HEK293 (cell line): ENCODE results near the gene ERBB2.
A peak's percentile ranks its signal among the peaks of the same experiment; 100 is the strongest.
"Not testable (repeated sequence)": the region's sequence is repeated elsewhere in the genome, so short reads cannot be mapped to it uniquely, and the experiment has no call there.

Experiments
- CTCF ChIA-PET: fragments of 350-600 bp; formaldehyde crosslinking; extraction: SDS; loops from one replicate; lab custom pipeline; 2021; ENCODE audit warnings: antibody characterized with exemption; lab: Yijun Ruan, JAX
- POLR2A ChIA-PET: fragments of 300-600 bp; formaldehyde crosslinking; extraction: SDS; loops from one replicate; lab custom pipeline; 2020; ENCODE audit warnings: antibody characterized with exemption, inconsistent platforms; lab: Yijun Ruan, JAX
- H3K27ac ChIP-seq: fragments of 200-500 bp; sonication (Bioruptor generic); 2 replicates; pipeline ENCODE4 v1.5.1; 2014; ENCODE audit warnings: low read depth, low read length, control low read depth, inconsistent platforms; ENCODE audit errors: extremely low read depth
- H3K36me3 ChIP-seq, 2 experiments: fragments of 200-500 bp in 1 of 2; sonication (Bioruptor generic) in 1 of 2; 1 replicate in 1 of 2; 2 replicates in 1 of 2; pipeline ENCODE4 v1.5.1; 2014 to 2017; ENCODE audit warnings: inconsistent platforms in 2 of 2, low read length in 2 of 2; ENCODE audit not compliant: control insufficient read depth in 2 of 2, insufficient read depth in 1 of 2
- H3K4me1 ChIP-seq: fragments of 200-500 bp; sonication (Bioruptor generic); 2 replicates; pipeline ENCODE4 v1.5.1; 2014; ENCODE audit warnings: mild to moderate bottlenecking, low read length, inconsistent platforms; ENCODE audit not compliant: control insufficient read depth, insufficient read depth
- H3K4me3 ChIP-seq: 2 replicates; pipeline ENCODE4 v1.5.1; 2011; ENCODE audit warnings: low read depth, mild to moderate bottlenecking, control low read depth, low read length, moderate library complexity
- H3K9me3 ChIP-seq: fragments of 200-500 bp; sonication (Bioruptor generic); 2 replicates; pipeline ENCODE4 v1.5.1; 2014; ENCODE audit warnings: low read depth, low read length, inconsistent platforms; ENCODE audit not compliant: control insufficient read depth, insufficient read depth
- BCL11A ChIP-seq: fragments of 450-650 bp; formaldehyde crosslinking; IDR thresholded peaks from 2 replicates; pipeline ENCODE4 v1.5.1; 2016; ENCODE audit warnings: low read depth, missing biosample characterization, missing genetic modification characterization
- KLF1 ChIP-seq: fragments of 450-650 bp; formaldehyde crosslinking; IDR thresholded peaks from 2 replicates; pipeline ENCODE4 v1.5.1; 2016; ENCODE audit warnings: missing biosample characterization, missing genetic modification characterization
- ZBTB20 ChIP-seq: fragments of 450-650 bp; formaldehyde crosslinking; IDR thresholded peaks from 2 replicates; pipeline ENCODE4 v1.5.1; 2016; ENCODE audit warnings: missing biosample characterization, missing genetic modification characterization
- ZBTB21 ChIP-seq: fragments of 450-650 bp; formaldehyde crosslinking; IDR thresholded peaks from 2 replicates; pipeline ENCODE4 v1.5.1; 2017; ENCODE audit warnings: missing biosample characterization, missing genetic modification characterization
- ZIC2 ChIP-seq: fragments of 450-650 bp; formaldehyde crosslinking; IDR thresholded peaks from 2 replicates; pipeline ENCODE4 v1.5.1; 2016; ENCODE audit warnings: missing biosample characterization, missing genetic modification characterization
- ZNF121 ChIP-seq: fragments of 450-650 bp; formaldehyde crosslinking; IDR thresholded peaks from 2 replicates; pipeline ENCODE4 v1.5.1; 2016; ENCODE audit warnings: missing biosample characterization, missing genetic modification characterization
- ZNF138 ChIP-seq: fragments of 450-650 bp; formaldehyde crosslinking; IDR thresholded peaks from 2 replicates; pipeline ENCODE4 v1.5.1; 2016; ENCODE audit warnings: missing biosample characterization, missing genetic modification characterization, borderline replicate concordance
- ZNF157 ChIP-seq: fragments of 450-650 bp; formaldehyde crosslinking; IDR thresholded peaks from 2 replicates; pipeline ENCODE4 v1.5.1; 2016; ENCODE audit warnings: missing biosample characterization, missing genetic modification characterization
- ZNF174 ChIP-seq: fragments of 450-650 bp; formaldehyde crosslinking; IDR thresholded peaks from 2 replicates; pipeline ENCODE4 v1.5.0; 2017; ENCODE audit warnings: missing biosample characterization, mild to moderate bottlenecking, missing genetic modification characterization
- ZNF175 ChIP-seq: fragments of 450-650 bp; formaldehyde crosslinking; IDR thresholded peaks from 2 replicates; pipeline ENCODE4 v1.5.1; 2016; ENCODE audit warnings: missing biosample characterization, missing genetic modification characterization
- ZNF311 ChIP-seq: fragments of 450-650 bp; formaldehyde crosslinking; IDR thresholded peaks from 2 replicates; pipeline ENCODE4 v1.5.1; 2017; ENCODE audit warnings: missing biosample characterization, missing genetic modification characterization, borderline replicate concordance
- ZNF404 ChIP-seq: fragments of 450-650 bp; formaldehyde crosslinking; IDR thresholded peaks from 2 replicates; pipeline ENCODE4 v1.5.1; 2017; ENCODE audit warnings: missing biosample characterization, missing genetic modification characterization
- ZNF530 ChIP-seq: fragments of 450-650 bp; formaldehyde crosslinking; IDR thresholded peaks from 2 replicates; pipeline ENCODE4 v1.5.1; 2016; ENCODE audit warnings: low read depth, missing biosample characterization, missing genetic modification characterization
- ZNF596 ChIP-seq: fragments of 450-650 bp; IDR thresholded peaks from 2 replicates; pipeline ENCODE4 v1.5.0; 2018; ENCODE audit warnings: missing biosample characterization, mild to moderate bottlenecking, missing genetic modification characterization, moderate library complexity
- ZNF600 ChIP-seq: fragments of 450-650 bp; formaldehyde crosslinking; IDR thresholded peaks from 2 replicates; pipeline ENCODE4 v1.5.1; 2016; ENCODE audit warnings: missing biosample characterization, missing genetic modification characterization
- ZNF621 ChIP-seq: fragments of 450-650 bp; formaldehyde crosslinking; IDR thresholded peaks from 2 replicates; pipeline ENCODE4 v1.5.1; 2017; ENCODE audit warnings: missing biosample characterization, missing genetic modification characterization
- ZNF626 ChIP-seq: fragments of 450-650 bp; sonication (Bioruptor Pico); formaldehyde crosslinking; IDR thresholded peaks from 2 replicates; pipeline ENCODE4 v1.5.1; 2018; ENCODE audit warnings: missing biosample characterization, missing genetic modification characterization, inconsistent platforms
- ZNF664 ChIP-seq: fragments of 450-650 bp; formaldehyde crosslinking; IDR thresholded peaks from 2 replicates; pipeline ENCODE4 v1.5.1; 2016; ENCODE audit warnings: missing biosample characterization, missing genetic modification characterization
- ZNF791 ChIP-seq: fragments of 450-650 bp; formaldehyde crosslinking; IDR thresholded peaks from 2 replicates; pipeline ENCODE4 v1.5.1; 2016; ENCODE audit warnings: missing biosample characterization, missing genetic modification characterization
- TF ChIP-seq, protein P1 (sequence below): fragments of 450-650 bp; formaldehyde crosslinking; IDR thresholded peaks from 2 replicates; pipeline ENCODE4 v1.5.1; 2016; ENCODE audit warnings: missing biosample characterization, missing genetic modification characterization
- TF ChIP-seq, protein P2 (sequence below): fragments of 450-650 bp; formaldehyde crosslinking; IDR thresholded peaks from 2 replicates; pipeline ENCODE4 v1.5.1; 2016; ENCODE audit warnings: missing biosample characterization, missing genetic modification characterization, borderline replicate concordance
- TF ChIP-seq, protein P3 (sequence below): fragments of 450-650 bp; formaldehyde crosslinking; IDR thresholded peaks from 2 replicates; pipeline ENCODE4 v1.5.1; 2016; ENCODE audit warnings: missing biosample characterization, missing genetic modification characterization

The ERBB2 gene

GRCh38 chr17:39724731-39725130, 24.9 kb downstream of the ERBB2 start:
- Histone ChIP-seq H3K4me3 (no peak overlapping the region), H3K4me1 (0 out of 2 replicates have a peak, but pooled peaks cover 1% of the 10 kb centered on the region), H3K36me3 (peaks cover 8 to 71% of the 10 kb centered on the region in 2 experiments; a peak in 2 of 3 replicates), H3K27ac (no peak overlapping the region), H3K9me3 (no peaks in the 10 kb centered on the region)
- ChIA-PET CTCF (interaction anchor here (1.8 kb wide), 1 partner anchor 103 kb away, joined by 4 read pairs; no protein-coding TSS in a partner anchor), POLR2A (interaction anchor here (0.5 to 1.8 kb wide), 3 partner anchors 24 to 85 kb away, joined by 3 to 8 read pairs (median 7); partner anchors contain the start of gene ERBB2)
- TF ChIP-seq ZNF596 (no peak), ZNF664 (tag by site-specific recombination) (no peak), ZNF174 (no peak), ZNF404 (tag by site-specific recombination) (no peak), ZNF157 (no peak), ZBTB21 (no peak), ZNF175 (no peak), ZNF791 (tag by site-specific recombination) (no peak), ZBTB20 (tag by site-specific recombination) (no peak), BCL11A (tag by site-specific recombination) (no peak), ZNF530 (tag by site-specific recombination) (no peak), ZNF626 (tag by site-specific recombination) (no peak), ZNF138 (tag by site-specific recombination) (no peak), ZNF600 (tag by site-specific recombination) (no peak), KLF1 (tag by site-specific recombination) (no peak), ZIC2 (tag by site-specific recombination) (no peak), ZNF621 (no peak), ZNF311 (tag by site-specific recombination) (no peak)
- TF ChIP-seq, protein P1, sequence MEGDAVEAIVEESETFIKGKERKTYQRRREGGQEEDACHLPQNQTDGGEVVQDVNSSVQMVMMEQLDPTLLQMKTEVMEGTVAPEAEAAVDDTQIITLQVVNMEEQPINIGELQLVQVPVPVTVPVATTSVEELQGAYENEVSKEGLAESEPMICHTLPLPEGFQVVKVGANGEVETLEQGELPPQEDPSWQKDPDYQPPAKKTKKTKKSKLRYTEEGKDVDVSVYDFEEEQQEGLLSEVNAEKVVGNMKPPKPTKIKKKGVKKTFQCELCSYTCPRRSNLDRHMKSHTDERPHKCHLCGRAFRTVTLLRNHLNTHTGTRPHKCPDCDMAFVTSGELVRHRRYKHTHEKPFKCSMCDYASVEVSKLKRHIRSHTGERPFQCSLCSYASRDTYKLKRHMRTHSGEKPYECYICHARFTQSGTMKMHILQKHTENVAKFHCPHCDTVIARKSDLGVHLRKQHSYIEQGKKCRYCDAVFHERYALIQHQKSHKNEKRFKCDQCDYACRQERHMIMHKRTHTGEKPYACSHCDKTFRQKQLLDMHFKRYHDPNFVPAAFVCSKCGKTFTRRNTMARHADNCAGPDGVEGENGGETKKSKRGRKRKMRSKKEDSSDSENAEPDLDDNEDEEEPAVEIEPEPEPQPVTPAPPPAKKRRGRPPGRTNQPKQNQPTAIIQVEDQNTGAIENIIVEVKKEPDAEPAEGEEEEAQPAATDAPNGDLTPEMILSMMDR (tag by site-specific recombination): no peak
- TF ChIP-seq, protein P2, sequence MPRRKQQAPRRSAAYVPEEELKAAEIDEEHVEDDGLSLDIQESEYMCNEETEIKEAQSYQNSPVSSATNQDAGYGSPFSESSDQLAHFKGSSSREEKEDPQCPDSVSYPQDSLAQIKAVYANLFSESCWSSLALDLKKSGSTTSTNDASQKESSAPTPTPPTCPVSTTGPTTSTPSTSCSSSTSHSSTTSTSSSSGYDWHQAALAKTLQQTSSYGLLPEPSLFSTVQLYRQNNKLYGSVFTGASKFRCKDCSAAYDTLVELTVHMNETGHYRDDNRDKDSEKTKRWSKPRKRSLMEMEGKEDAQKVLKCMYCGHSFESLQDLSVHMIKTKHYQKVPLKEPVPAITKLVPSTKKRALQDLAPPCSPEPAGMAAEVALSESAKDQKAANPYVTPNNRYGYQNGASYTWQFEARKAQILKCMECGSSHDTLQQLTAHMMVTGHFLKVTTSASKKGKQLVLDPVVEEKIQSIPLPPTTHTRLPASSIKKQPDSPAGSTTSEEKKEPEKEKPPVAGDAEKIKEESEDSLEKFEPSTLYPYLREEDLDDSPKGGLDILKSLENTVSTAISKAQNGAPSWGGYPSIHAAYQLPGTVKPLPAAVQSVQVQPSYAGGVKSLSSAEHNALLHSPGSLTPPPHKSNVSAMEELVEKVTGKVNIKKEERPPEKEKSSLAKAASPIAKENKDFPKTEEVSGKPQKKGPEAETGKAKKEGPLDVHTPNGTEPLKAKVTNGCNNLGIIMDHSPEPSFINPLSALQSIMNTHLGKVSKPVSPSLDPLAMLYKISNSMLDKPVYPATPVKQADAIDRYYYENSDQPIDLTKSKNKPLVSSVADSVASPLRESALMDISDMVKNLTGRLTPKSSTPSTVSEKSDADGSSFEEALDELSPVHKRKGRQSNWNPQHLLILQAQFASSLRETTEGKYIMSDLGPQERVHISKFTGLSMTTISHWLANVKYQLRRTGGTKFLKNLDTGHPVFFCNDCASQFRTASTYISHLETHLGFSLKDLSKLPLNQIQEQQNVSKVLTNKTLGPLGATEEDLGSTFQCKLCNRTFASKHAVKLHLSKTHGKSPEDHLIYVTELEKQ (tag by site-specific recombination): no peak

DNA sequence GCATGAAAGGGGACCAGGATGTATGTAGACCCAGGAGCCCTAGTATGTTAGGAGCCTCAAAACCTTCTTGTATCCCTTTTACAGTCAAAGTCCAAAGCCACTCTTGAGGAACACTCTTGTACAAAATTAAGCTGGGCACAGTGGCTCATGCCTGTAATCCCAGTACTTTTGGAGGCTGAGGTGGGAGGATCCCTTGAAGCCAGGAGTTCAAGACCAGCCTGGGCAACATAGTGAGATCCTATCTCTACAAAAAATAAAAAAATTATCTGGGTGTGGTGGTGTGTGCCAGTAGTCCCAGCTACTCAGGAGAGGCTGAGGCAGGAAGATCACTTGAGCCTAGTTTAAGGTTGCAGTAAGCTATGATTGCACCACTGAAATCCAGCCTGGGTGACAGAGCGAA, 26.1 kb downstream of the ERBB2 start:
- TF ChIP-seq, protein P3, sequence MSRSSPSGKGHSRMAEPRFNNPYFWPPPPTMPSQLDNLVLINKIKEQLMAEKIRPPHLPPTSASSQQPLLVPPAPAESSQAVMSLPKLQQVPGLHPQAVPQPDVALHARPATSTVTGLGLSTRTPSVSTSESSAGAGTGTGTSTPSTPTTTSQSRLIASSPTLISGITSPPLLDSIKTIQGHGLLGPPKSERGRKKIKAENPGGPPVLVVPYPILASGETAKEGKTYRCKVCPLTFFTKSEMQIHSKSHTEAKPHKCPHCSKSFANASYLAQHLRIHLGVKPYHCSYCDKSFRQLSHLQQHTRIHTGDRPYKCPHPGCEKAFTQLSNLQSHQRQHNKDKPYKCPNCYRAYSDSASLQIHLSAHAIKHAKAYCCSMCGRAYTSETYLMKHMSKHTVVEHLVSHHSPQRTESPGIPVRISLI (tag by site-specific recombination): 0 out of 2 replicates have a peak, but pooled peaks have one; percentile 31
- TF ChIP-seq ZNF121 (tag by site-specific recombination): peak; percentile 94
- not testable (repeated sequence) for H3K9me3 ChIP-seq, H3K27ac ChIP-seq, H3K4me1 ChIP-seq, H3K4me3 ChIP-seq
- POLR2A ChIA-PET: interaction anchor here (0.9 to 1.8 kb wide), 3 partner anchors 11 to 38 kb away, joined by 3 to 7 read pairs (median 5); partner anchors contain the start of genes ERBB2 and PGAP3
- H3K36me3 ChIP-seq: peaks cover 8 to 63% of the 10 kb centered on the region in 2 experiments; a peak in 2 of 3 replicates
- CTCF ChIA-PET: interaction anchor here (0.7 to 1.8 kb wide), 4 partner anchors 72 to 1768 kb away, joined by 3 to 4 read pairs (median 4); no protein-coding TSS in a partner anchor
